HepG2 (cell line): ENCODE data around the gene ZFAND6. TPM values are rescaled to one million over a fixed set of nuclear protein-coding genes. Genes with fewer than 3 reads are reported as not detected.

Experiments
- ATAC-seq: fragments of 200-7000 bp; cut with Tn5 transposase; 3 replicates; pipeline ENCODE4 v1.9.1; 2020; ENCODE audit warnings: mild to moderate bottlenecking, moderate library complexity
- BruUV-seq: library from RNA; stranded (reverse); fragments of 400-500 nt; replicated peaks from 2 replicates; lab custom pipeline; 2021; lab: Mats Ljungman, UMichigan
- CTCF ChIA-PET: fragments of 300-600 bp; formaldehyde crosslinking; extraction: SDS; loops from one replicate; lab custom pipeline; 2021; ENCODE audit warnings: low total read pairs, inconsistent platforms, low intra/inter-chr PET ratio; lab: Yijun Ruan, JAX
- POLR2A ChIA-PET: fragments of 350-600 bp; sonication (Branson Sonifier 250); formaldehyde crosslinking; loops from one replicate; lab custom pipeline; 2020; ENCODE audit warnings: antibody characterized with exemption, inconsistent platforms; lab: Yijun Ruan, JAX
- DNase-seq: peaks from one replicate; pipeline ENCODE4 v3.0.0-alpha.2; 2015; ENCODE audit warnings: low spot score
- FAIRE-seq: peaks from 3 replicates; lab custom pipeline; 2011; peaks lifted over from hg19 to GRCh38; lab: Jason Lieb, UNC
- H2AFZ ChIP-seq: one replicate; pipeline ENCODE4 v1.6.1; 2011; ENCODE audit warnings: low read length, inconsistent platforms
- H3K27ac ChIP-seq: fragments of 300-600 bp; 3 replicates; pipeline ENCODE4 v1.8.0; 2011; ENCODE audit warnings: mixed run types, mild to moderate bottlenecking, mixed read lengths, low read length, inconsistent platforms; ENCODE audit not compliant: insufficient read depth; ENCODE audit errors: extremely low read length
- H3K27me3 ChIP-seq, 2 experiments: fragments of 200-600 bp in 1 of 2; 2 replicates in 1 of 2; 3 replicates in 1 of 2; pipeline versions ENCODE4 v1.6.0 to v1.8.0; 2011; ENCODE audit warnings: low read length in 2 of 2, mild to moderate bottlenecking in 2 of 2, moderate library complexity in 2 of 2, inconsistent platforms in 1 of 2; ENCODE audit not compliant: insufficient read depth in 2 of 2, control insufficient read depth in 1 of 2
- H3K36me3 ChIP-seq, 2 experiments: fragments of 200-600 bp in 1 of 2; replicated peaks in 1 of 2; 2 replicates in 1 of 2; 3 replicates in 1 of 2; pipeline versions ENCODE4 v1.5.1 to v1.8.0; 2011; ENCODE audit warnings: low read length in 2 of 2, inconsistent platforms in 1 of 2; ENCODE audit not compliant: insufficient read depth in 2 of 2, control insufficient read depth in 1 of 2
- H3K4me1 ChIP-seq: 2 replicates; pipeline ENCODE4 v1.5.1; 2012; ENCODE audit warnings: low read length, inconsistent platforms; ENCODE audit not compliant: insufficient read depth
- H3K4me2 ChIP-seq: 2 replicates; pipeline ENCODE4 v1.6.0; 2011; ENCODE audit warnings: low read depth, low read length, inconsistent platforms
- H3K4me3 ChIP-seq, 3 experiments: fragments of 200-600 bp in 1 of 3; sonication (generic), shearing (Covaris generic) in 1 of 3; replicated peaks in 1 of 3; 2 replicates each; pipeline ENCODE4 v1.5.1; 2011 to 2016; ENCODE audit warnings: low read length in 3 of 3, inconsistent platforms in 2 of 3, low read depth in 2 of 3, mild to moderate bottlenecking in 2 of 3, control low read depth in 1 of 3, mixed read lengths in 1 of 3; ENCODE audit not compliant: insufficient read depth in 1 of 3
- H3K79me2 ChIP-seq: one replicate; pipeline ENCODE4 v1.6.1; 2011; ENCODE audit warnings: low read length, inconsistent platforms; ENCODE audit not compliant: insufficient read depth
- H3K9ac ChIP-seq: 2 replicates; pipeline ENCODE4 v1.6.0; 2011; ENCODE audit warnings: mild to moderate bottlenecking, low read depth, low read length, inconsistent platforms; ENCODE audit not compliant: insufficient read depth
- H3K9me3 ChIP-seq: 2 replicates; pipeline ENCODE4 v1.5.1; 2012; ENCODE audit warnings: mild to moderate bottlenecking, low read length
- H4K20me1 ChIP-seq: 2 replicates; pipeline ENCODE4 v1.6.0; 2011; ENCODE audit warnings: inconsistent platforms, mild to moderate bottlenecking, low read length, moderate library complexity; ENCODE audit not compliant: insufficient read depth
- ATM ChIP-seq: fragments of 450-650 bp; IDR thresholded peaks from 2 replicates; pipeline ENCODE4 v1.7.1; 2017; ENCODE audit warnings: mild to moderate bottlenecking, borderline replicate concordance
- IRF2 ChIP-seq: IDR thresholded peaks from 2 replicates; pipeline ENCODE4 v1.6.1; 2018; ENCODE audit warnings: missing genetic modification reagents, missing compliant biosample characterization
- PBX3 ChIP-seq: sonication (generic); formaldehyde crosslinking; IDR thresholded peaks from 2 replicates; pipeline ENCODE4 v1.8.1; 2023; ENCODE audit warnings: missing genetic modification reagents, inconsistent platforms, borderline replicate concordance
- RFXAP ChIP-seq: sonication (generic); formaldehyde crosslinking; IDR thresholded peaks from 2 replicates; pipeline ENCODE4 v1.4.0; 2020; ENCODE audit warnings: missing genetic modification reagents, borderline replicate concordance
- TCF7L2 ChIP-seq: IDR thresholded peaks from 2 replicates; pipeline ENCODE4 v1.6.1; 2011; ENCODE audit warnings: mild to moderate bottlenecking, low read depth, low read length, moderate library complexity
- ZBTB3 ChIP-seq: sonication (generic); formaldehyde crosslinking; IDR thresholded peaks from 2 replicates; pipeline ENCODE4 v1.4.0; 2020; ENCODE audit warnings: low read depth, mild to moderate bottlenecking, moderate library complexity, missing genetic modification reagents, borderline replicate concordance
- ZNF619 ChIP-seq: sonication (generic); formaldehyde crosslinking; IDR thresholded peaks from 2 replicates; pipeline ENCODE4 v1.4.0; 2020; ENCODE audit warnings: mild to moderate bottlenecking, missing genetic modification reagents
- ZNF781 ChIP-seq: sonication (generic); formaldehyde crosslinking; IDR thresholded peaks from 2 replicates; pipeline ENCODE4 v1.5.1; 2020; ENCODE audit warnings: borderline replicate concordance, mild to moderate bottlenecking, missing genetic modification reagents; ENCODE audit errors: not compliant biosample characterization
- ZSCAN30 ChIP-seq: sonication (generic); formaldehyde crosslinking; IDR thresholded peaks from 2 replicates; pipeline ENCODE4 v1.5.0; 2020; ENCODE audit warnings: mild to moderate bottlenecking, missing genetic modification reagents
- WGBS: methylation state at CpG from one replicate; pipeline ENCODE4 v1.1.6; 2017; ENCODE audit warnings: low lambda C conversion rate; 5-methylcytosine and 5-hydroxymethylcytosine counted together
- in situ Hi-C: cut with HindIII; loops from 2 replicates; pipeline ENCODE4 v1.10.0; 2017; ENCODE audit warnings: low pct_unique_long_range_greater_than_20kb; ENCODE audit not compliant: extremely low pct_ligation_motif_present
- intact Hi-C: fragments of 100-400 bp; cut with micrococcal nuclease; formaldehyde crosslinking; loops from one replicate; pipeline ENCODE4 v1.10.0; 2022; ENCODE audit not compliant: unreplicated experiment
- polyA plus RNA-seq, 8 experiments: library from polyadenylated mRNA; depleted of rRNA in 3 of 8; stranded (reverse) in 7 of 8; unstranded in 1 of 8; fragments of >200 nt; fragmentation: Illumina TruSeq in 4 of 8; extraction: Trizol in 4 of 8; gene quantifications; 2 replicates each; pipeline versions ENCODE4 v1.2.1 to v1.2.3, GENCODE V29; 2011 to 2016; ENCODE audit warnings: low read depth in 4 of 8, missing spikeins in 1 of 8, mixed read lengths in 1 of 8; ENCODE audit not compliant: insufficient read depth in 1 of 8
- total RNA-seq, 5 experiments: library from RNA; depleted of rRNA; stranded (reverse); fragments of >200 nt; fragmentation: Illumina TruSeq; extraction: Trizol; gene quantifications; 2 replicates each; pipeline ENCODE4 v1.2.3, GENCODE V29; 2016; ENCODE audit warnings: low read depth in 1 of 5

Gene ZFAND6
- total and polyA plus RNA-seq, 2 of the 13 experiments (the other 11 are each of a cell fraction or from before 2014, with no cell fraction given): 84.2 to 115 TPM

DNA sequence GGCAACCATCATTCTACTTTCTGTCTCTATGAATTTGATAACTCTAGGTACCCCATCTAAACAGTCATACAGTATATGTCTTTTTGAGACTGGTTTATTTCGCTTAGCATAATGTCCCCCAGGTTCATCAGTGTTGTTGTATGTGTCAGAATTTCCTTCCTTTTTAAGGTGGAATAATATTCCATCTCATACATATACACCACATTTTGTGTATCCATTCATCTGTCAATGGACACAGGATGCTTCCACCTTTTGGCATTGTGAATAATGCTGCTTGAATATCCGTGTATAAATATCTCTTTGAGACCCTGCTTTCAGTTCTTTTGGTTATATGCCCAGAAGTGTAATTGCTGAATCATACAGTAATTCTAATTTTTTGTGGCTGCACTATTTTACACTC is 10.4 kb upstream of the ZFAND6 start:
- H3K79me2 ChIP-seq: no peaks in the 10 kb centered on the region
- no peaks in the 10 kb centered on the region for H4K20me1 ChIP-seq
- no peak for ATAC-seq
- in situ Hi-C loops (no loop called here), intact Hi-C loops (no loop called here)
- no peak overlapping the region for H3K27ac ChIP-seq
- no peaks in the 10 kb centered on the region for H3K36me3 ChIP-seq
- no peak overlapping the region for H3K4me3 ChIP-seq
- H2AFZ ChIP-seq: no peak overlapping the region
- FAIRE-seq: no peak
- H3K9ac ChIP-seq: no peak overlapping the region
- H3K4me1 ChIP-seq: peaks cover 12% of the 10 kb centered on the region
- TF ChIP-seq ZSCAN30 (CRISPR knock-in tag): no peak
- no peak for TF ChIP-seq ZNF781 (CRISPR knock-in tag)
- TF ChIP-seq IRF2: no peak
- no peak for TF ChIP-seq ATM
- TF ChIP-seq RFXAP (CRISPR knock-in tag): no peak
- TF ChIP-seq TCF7L2: no peak
- no peak for TF ChIP-seq ZBTB3 (CRISPR knock-in tag)
- TF ChIP-seq ZNF619 (CRISPR knock-in tag): no peak
- TF ChIP-seq PBX3 (CRISPR knock-in tag): no peak
- H3K4me2 ChIP-seq: no peak overlapping the region
- POLR2A ChIA-PET: no interaction called here
- no peaks in the 10 kb centered on the region for H3K9me3 ChIP-seq
- WGBS: 2% methylated on average over 2 of the region's 2 CpGs
- DNase-seq: no peak
- H3K27me3 ChIP-seq: peaks cover 0 to 9% of the 10 kb centered on the region in 2 experiments; a peak in 1 of 5 replicates
- CTCF ChIA-PET: no interaction called here
- no TSS peak for BruUV-seq
